Pancreas (tissue), 10 donors: ENCODE measurements around the gene SHANK2. TPM values are rescaled to one million over a fixed set of nuclear protein-coding genes. Genes with fewer than 3 reads are reported as not detected.
"Not testable (repeated sequence)": the region's sequence is repeated elsewhere in the genome, so short reads cannot be mapped to it uniquely, and the experiment has no call there.

ENCODE experiments used
- ATAC-seq, 4 donors: fragments of 200-7000 bp; cut with Tn5 transposase; one replicate each; pipeline versions ENCODE4 v1.8.0 to v1.9.1; 2020; ENCODE audit warnings: mild to moderate bottlenecking in 4 of 4, moderate library complexity in 4 of 4
- DNase-seq, 6 donors: peaks; one replicate each; pipeline ENCODE4 v3.0.0-alpha.2; 2020
- FAIRE-seq: peaks from 2 replicates; lab custom pipeline; 2012; peaks lifted over from hg19 to GRCh38; lab: Jason Lieb, UNC
- H3K27ac ChIP-seq, 4 donors: fragments of 200-600 bp; sonication (generic); 1 replicate in 3 of 4; 2 replicates in 1 of 4; pipeline versions ENCODE4 v1.5.0 to v1.8.0; 2020
- H3K27me3 ChIP-seq, 4 donors: fragments of 200-600 bp; one replicate each; pipeline ENCODE4 v1.8.0; 2021
- H3K36me3 ChIP-seq, 3 donors: fragments of 200-600 bp; sonication (generic) in 1 of 3; one replicate each; pipeline versions ENCODE4 v1.5.0 to v1.8.0; 2020 to 2021
- H3K4me1 ChIP-seq, 3 donors: fragments of 200-600 bp; one replicate each; pipeline ENCODE4 v1.8.0; 2021
- H3K4me3 ChIP-seq, 4 donors: fragments of 200-600 bp; sonication (generic) in 2 of 4; one replicate each; pipeline versions ENCODE4 v1.5.0 to v1.8.0; 2020 to 2021
- H3K9me3 ChIP-seq, 4 donors: fragments of 200-600 bp; one replicate each; pipeline ENCODE4 v1.8.0; 2021
- WGBS, 2 donors: extraction: QIAGEN DNeasy Blood & Tissue Kit; methylation state at CpG; one replicate each; pipeline ENCODE4 v1.1.7; 2013; 5-methylcytosine and 5-hydroxymethylcytosine counted together
- intact Hi-C, 3 donors: fragments of 100-400 bp; cut with DNase I; formaldehyde crosslinking; loops; one replicate each; pipeline versions ENCODE4 v1.11.1 to v1.14.2; 2022
- polyA plus RNA-seq, 2 donors: library from polyadenylated mRNA; stranded (reverse); fragments of 200-250 nt; gene quantifications; one replicate each; pipeline ENCODE4 v1.2.3, GENCODE V29; 2013
- total RNA-seq, 6 donors: library from RNA; stranded (reverse); fragmentation: NEBNext Ultra II Directional in 4 of 6; extraction: Animal tissue kit (Norgen Biotek cat#: 25700) in 4 of 6; gene quantifications; one replicate each; pipeline versions ENCODE4 v1.2.1 to v1.2.4, GENCODE V29; 2021 to 2023
- TF ChIP-seq, protein P1 (sequence below), 4 donors: fragments of 200-600 bp; sonication (generic) in 3 of 4; IDR thresholded peaks; one replicate each; pipeline versions ENCODE4 v1.5.0 to v1.8.0; 2021; ENCODE audit warnings: antibody characterized with exemption in 4 of 4
- donor health status: healthy with polysubstance abuse.
- donor health status: DM: no; HTN: no; CAD: no; lungs with moderate emphysema.
- donor health status: DM: no; HTN: no; CAD: no.
- donor health status: control.
- donor health status: control.
- donor health status: Bipolar disorder and iron deficiency.
- donor health status: DM: yes; HTN: yes; CAD: no.
- donor health status: DM: no; HTN: no; CAD: no.
- donor health status: DM: no; HTN: no; CAD: no.
- donor health status: DM: yes; HTN: yes; CAD: no.

The SHANK2 gene
- total and polyA plus RNA-seq, 8 donors = 8.4 to 44.9 (median 28.8) TPM

DNA sequence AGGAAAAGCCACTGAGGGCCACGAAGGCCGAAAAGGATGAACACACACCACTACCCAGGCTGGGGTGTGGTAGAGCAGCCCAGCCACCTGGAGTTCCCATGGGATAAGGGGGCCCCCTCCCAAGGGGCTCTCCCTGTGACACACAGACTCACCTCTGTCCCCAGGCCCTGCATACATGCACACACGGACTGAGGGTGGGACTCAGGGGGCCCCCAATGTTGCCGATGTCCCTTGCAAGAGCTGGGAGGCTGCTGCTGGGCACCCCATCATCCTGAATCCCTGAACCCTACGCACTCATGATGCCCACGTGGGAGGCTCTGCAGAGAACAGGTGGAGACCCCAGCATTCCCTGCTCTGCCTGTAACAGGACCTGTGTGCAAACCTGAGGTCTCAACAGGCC, 14.5 kb downstream of the SHANK2 start:
- H3K27ac ChIP-seq = no peak overlapping the region

DNA sequence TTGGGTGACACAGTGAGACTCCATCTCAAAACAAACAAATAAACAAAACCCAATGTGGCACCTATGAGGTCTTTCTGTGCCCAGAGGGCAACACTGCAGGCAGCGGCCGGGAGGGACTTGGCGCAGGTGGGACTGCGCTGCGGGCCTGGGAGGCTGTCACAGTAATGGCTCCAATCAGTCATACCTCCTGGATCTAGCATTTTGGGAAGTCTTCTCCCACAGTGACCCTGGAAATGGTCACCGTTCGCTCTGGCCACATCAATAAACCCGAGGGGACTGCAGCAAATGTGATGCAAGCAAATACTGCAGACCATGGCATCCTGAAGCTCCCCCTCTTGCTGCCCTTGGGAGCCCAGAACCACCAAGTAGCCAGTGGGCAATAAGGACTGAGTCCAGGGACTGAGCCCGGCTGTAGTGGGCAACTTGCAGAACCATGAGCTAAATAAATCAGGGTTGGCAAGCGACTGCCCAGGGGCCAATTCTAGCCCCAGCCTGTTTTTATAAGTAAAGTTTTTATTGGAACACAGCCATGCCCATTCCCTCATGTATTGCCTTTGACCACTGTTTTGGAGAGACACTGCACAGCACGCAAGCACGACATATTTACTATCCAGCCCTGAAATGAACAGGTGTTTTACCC, 15.4 kb downstream of the SHANK2 start:
- H3K27ac ChIP-seq = no peak overlapping the region

More for the DNA sequence above, 14.5 kb downstream of the SHANK2 start:
- Histone ChIP-seq H3K27me3 (no peaks in the 10 kb centered on the region), H3K4me1 (no peaks in the 10 kb centered on the region), H3K4me3 (no peak overlapping the region), H3K9me3 (no peaks in the 10 kb centered on the region), H3K36me3 (peaks cover 0 to 6% (median 0%) of the 10 kb centered on the region in 3 donors)
- no peak for ATAC-seq
- TF ChIP-seq, protein P1, sequence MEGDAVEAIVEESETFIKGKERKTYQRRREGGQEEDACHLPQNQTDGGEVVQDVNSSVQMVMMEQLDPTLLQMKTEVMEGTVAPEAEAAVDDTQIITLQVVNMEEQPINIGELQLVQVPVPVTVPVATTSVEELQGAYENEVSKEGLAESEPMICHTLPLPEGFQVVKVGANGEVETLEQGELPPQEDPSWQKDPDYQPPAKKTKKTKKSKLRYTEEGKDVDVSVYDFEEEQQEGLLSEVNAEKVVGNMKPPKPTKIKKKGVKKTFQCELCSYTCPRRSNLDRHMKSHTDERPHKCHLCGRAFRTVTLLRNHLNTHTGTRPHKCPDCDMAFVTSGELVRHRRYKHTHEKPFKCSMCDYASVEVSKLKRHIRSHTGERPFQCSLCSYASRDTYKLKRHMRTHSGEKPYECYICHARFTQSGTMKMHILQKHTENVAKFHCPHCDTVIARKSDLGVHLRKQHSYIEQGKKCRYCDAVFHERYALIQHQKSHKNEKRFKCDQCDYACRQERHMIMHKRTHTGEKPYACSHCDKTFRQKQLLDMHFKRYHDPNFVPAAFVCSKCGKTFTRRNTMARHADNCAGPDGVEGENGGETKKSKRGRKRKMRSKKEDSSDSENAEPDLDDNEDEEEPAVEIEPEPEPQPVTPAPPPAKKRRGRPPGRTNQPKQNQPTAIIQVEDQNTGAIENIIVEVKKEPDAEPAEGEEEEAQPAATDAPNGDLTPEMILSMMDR (IDR thresholded peaks at IDR 0.05) = no peak
- DNase-seq = peak in 1 of 6 donors; percentile 18
- intact Hi-C loops = no loop called here
- WGBS, 2 donors = 73 to 82% methylated on average over 6 of the region's 6 CpGs
- FAIRE-seq = no peak

DNA sequence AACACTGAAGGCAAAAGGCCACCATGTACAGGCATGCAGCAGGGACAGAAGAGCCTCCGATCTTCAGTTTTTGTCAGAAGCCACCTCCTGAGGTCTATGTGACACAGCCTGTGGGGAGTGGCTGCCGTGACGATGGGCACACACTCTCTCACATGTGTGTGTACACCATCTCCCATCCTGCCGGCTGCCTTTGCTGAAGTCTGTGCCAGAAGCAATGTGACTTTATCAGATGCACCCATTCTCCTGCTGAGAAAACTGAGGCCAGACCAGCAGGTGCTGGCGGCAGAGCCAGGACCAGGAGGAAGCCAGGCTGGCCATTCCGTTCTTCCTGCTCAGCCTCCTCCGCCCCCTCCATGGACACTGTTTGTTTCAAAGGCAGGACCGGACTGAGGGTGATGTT, 16.7 kb downstream of the SHANK2 start:
- FAIRE-seq = no peak
- intact Hi-C loops = no loop called here
- no peaks in the 10 kb centered on the region for H3K4me1 ChIP-seq
- H3K9me3 ChIP-seq = no peaks in the 10 kb centered on the region
- DNase-seq = peak in 1 of 6 donors; percentile 32
- H3K36me3 ChIP-seq = peaks cover 0 to 6% (median 0%) of the 10 kb centered on the region in 3 donors
- H3K27me3 ChIP-seq = no peaks in the 10 kb centered on the region
- 85 to 92% methylated on average over 8 of the region's 8 CpGs for WGBS, 2 donors
- H3K27ac ChIP-seq = no peak overlapping the region
- ATAC-seq = no peak
- no peak overlapping the region for H3K4me3 ChIP-seq
- TF ChIP-seq, protein P1 (IDR thresholded peaks at IDR 0.05) = no peak

More for the DNA sequence above, 15.4 kb downstream of the SHANK2 start:
- FAIRE-seq = no peak
- DNase-seq = peak in 1 of 6 donors; percentile 29
- Histone ChIP-seq H3K9me3 (no peaks in the 10 kb centered on the region), H3K4me3 (no peak overlapping the region), H3K36me3 (peaks cover 0 to 6% (median 0%) of the 10 kb centered on the region in 3 donors), H3K4me1 (no peaks in the 10 kb centered on the region), H3K27me3 (no peaks in the 10 kb centered on the region)
- no peak for ATAC-seq
- WGBS, 2 donors = 78 to 83% methylated on average over 12 of the region's 12 CpGs
- intact Hi-C loops = no loop called here
- TF ChIP-seq, protein P1 (IDR thresholded peaks at IDR 0.05) = no peak

DNA sequence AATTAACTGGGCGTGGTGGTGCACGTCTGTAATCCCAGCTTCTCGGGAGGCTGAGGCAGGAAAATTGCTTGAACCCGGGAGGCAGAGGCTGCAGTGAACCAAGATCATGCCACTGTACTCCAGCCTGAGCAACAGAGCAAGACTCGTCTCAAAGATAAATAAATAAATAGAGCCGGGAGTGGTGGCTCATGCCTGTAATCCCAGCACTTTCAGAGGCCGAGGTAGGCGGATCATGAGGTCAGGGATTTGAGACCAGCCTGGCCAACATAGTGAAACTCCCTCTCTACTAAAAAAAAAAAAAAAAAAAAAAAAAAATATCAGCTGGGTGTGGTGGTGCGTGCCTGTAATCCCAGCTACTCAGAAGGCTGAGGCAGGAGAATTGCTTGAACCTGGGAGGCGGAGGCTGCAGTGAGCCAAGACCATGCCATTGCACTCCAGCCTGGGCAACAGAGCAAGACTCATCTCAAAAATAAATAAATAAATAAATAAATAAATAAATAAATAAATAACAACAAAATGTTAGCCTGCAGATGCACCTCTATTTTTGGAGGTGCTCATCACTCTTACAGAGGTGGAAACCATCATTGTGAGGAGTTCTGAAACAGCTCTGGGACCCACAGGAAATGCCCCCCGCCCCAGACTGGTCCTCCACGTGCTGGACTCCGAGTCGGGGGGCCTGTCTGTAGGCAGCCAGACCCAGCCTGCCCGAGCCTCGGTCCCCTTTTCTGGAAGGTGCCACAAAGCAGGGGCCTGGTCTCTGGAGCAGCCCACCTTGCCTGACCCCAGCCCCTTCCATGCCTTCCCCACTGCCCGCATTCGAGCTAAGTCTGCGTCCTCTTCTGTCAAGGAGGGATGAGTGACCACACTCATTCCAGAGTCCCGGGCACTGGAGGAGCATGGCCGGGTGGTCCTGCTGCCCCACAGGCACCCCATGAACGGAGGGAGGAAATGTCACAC, 18.2 kb downstream of the SHANK2 start:
- H3K36me3 ChIP-seq, H3K4me1 ChIP-seq, H3K27me3 ChIP-seq, intact Hi-C loops, H3K4me3 ChIP-seq, H3K9me3 ChIP-seq, H3K27ac ChIP-seq, ATAC-seq, FAIRE-seq: not testable (repeated sequence)
- peak in 2 of 6 donors; percentile 47 to 64 for DNase-seq
- 93 to 94% methylated on average over 22 of the region's 22 CpGs for WGBS, 2 donors

DNA sequence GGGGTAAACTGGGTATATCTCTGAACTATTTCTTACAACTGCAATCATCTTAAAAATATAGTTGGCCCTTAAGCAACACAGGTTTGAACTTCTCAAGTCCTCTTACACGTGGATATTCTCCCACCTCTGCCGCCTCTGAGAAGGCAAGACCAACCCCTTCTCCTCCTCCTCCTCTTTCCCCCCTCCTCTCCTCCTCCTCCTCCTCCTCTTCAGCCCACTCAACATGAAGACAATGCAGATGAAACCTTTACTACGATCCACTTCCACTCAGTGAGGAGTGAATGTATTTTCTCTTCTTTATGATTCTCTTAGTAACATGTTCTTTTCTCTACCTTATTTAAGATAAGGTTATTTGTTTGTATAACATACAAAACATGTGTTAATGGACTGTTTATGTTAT, 20.0 kb downstream of the SHANK2 start:
- ATAC-seq (no peak), FAIRE-seq (no peak), DNase-seq (no peak)
- no peaks in the 10 kb centered on the region for H3K27me3 ChIP-seq
- H3K4me1 ChIP-seq = no peaks in the 10 kb centered on the region
- intact Hi-C loops = no loop called here
- WGBS, 2 donors = 81 to 82% methylated on average over 3 of the region's 3 CpGs
- H3K27ac ChIP-seq = no peak overlapping the region
- no peaks in the 10 kb centered on the region for H3K9me3 ChIP-seq
- H3K4me3 ChIP-seq = no peak overlapping the region
- no peaks in the 10 kb centered on the region for H3K36me3 ChIP-seq
- TF ChIP-seq, protein P1 (IDR thresholded peaks at IDR 0.05) = no peak
